GM12892 (cell line): ENCODE measurements around the gene FSHR.

Experiments used
- DNase-seq: peaks from one replicate; pipeline ENCODE4 v3.0.0; 2011; ENCODE audit not compliant: insufficient read length
- FAIRE-seq: peaks from 2 replicates; lab custom pipeline; 2011; peaks lifted over from hg19 to GRCh38; lab: Jason Lieb, UNC
- POLR2A ChIP-seq: IDR thresholded peaks from 2 replicates; pipeline ENCODE4 v1.6.1; 2011; ENCODE audit warnings: low read depth, low read length, control low read depth
- POLR2AphosphoS5 ChIP-seq: IDR thresholded peaks from 2 replicates; pipeline ENCODE4 v1.6.1; 2011; ENCODE audit warnings: low read depth, low read length, control low read depth
- TAF1 ChIP-seq: IDR thresholded peaks from 2 replicates; pipeline ENCODE4 v1.6.1; 2011; ENCODE audit warnings: low read depth, mild to moderate bottlenecking, control low read depth, low read length, borderline replicate concordance

FSHR gene

DNA sequence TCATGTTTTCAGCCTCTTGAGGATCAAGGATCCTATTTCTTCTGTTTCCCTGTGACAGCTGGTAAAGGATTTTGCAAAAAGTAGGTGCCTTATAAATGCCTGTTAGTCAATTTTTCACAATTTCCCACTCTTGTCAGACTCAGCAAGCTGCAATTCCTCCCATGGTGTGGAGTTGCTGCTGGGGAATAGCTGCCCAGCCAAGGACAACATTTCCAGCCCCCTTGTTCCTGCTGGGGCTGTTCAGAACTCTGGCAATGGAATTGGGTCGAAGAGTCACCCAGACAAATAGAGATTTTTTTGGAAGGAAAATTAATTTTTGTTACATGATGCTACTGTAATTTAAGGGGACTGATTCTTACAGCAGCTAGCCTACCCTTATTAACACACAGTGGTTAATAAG lies 43.7 kb downstream of the FSHR start:
- FAIRE-seq (no peak), DNase-seq (no peak)

DNA sequence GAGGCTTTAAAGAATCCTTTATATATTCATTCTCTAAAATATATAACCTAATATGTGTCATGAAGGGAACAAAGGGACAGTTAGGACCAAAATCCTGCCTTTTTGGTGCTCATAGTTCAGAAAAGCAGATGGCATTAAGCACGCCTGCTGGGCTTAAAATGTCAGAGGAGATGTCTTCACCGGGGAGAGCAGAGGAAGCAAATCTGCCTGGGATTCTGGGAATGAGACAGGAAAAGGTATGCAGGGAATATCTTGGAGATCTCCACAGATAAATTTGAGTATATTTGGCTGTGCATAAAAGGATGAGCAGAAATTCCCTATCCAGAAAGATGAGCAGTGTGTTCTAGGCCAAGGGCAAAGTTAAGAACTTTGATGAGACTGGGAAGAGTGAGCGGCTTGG lies 45.5 kb downstream of the FSHR start:
- TF ChIP-seq POLR2A: no peak
- no peak for TF ChIP-seq TAF1
- TF ChIP-seq POLR2AphosphoS5: no peak
- DNase-seq: no peak
- no peak for FAIRE-seq

More for the DNA sequence above, 43.7 kb downstream of the FSHR start:
- TF ChIP-seq TAF1 (no peak), POLR2A (no peak), POLR2AphosphoS5 (no peak)

DNA sequence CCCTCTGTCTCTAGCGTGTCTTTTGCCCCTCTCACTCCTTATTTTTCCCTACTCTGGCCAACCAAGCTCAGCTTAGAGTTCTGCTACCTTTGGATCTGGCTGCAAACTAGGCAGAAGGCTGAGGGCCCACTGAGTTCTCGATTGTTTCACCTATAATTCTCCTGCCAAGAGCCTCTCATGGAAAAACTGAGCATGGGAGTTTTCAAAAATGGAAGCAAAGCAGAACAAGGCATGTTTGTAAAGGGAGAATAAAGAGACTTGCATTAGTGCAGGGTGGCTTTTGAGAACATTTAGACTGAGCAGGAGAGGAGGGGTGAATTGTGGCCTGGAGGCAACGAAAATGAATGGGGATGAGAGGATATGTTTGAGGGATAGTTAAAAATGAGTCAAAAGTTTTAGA lies 45.9 kb downstream of the FSHR start:
- no peak for TF ChIP-seq POLR2A
- TF ChIP-seq POLR2AphosphoS5: no peak
- TF ChIP-seq TAF1: no peak
- no peak for FAIRE-seq
- no peak for DNase-seq

DNA sequence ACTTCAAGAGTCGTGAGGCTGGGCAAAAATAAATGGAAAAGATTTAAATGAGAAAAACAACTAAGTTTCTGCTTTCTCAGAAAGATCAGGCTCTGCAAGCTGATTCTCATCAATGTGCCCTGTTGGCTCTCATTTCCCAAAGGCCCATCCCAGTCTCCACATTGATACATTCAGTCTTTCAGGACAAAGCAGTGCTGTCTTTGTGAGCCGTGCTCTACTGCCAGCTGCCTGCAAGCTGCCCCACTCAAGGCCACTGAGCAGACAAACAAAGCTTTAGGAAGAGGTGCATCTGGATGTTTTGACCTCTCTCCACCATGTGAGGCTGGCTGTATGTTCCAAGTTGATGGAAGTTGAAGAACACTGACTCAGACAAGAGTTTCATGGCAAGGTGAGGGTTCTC lies 48.8 kb downstream of the FSHR start:
- TF ChIP-seq POLR2A (no peak), POLR2AphosphoS5 (no peak), TAF1 (no peak)
- no peak for DNase-seq
- FAIRE-seq: no peak

DNA sequence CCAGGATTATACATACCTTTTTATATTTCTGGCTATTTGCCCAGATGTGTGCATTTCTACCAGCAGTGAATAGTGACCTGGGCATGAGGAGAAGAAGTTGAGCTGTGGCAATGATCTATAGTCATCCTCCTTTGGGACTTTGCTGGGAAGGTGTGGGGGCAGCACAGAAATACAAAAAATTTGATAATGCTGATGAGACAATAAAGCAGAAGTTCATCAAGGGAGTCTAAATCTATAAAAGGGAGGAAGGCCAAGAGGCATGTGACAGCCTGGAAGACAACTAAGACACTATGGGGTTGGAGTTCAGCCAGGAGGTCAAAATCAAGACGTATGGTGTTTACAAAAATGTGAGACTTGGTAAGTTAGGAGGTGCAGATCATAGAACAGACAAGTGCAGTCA lies 52.2 kb downstream of the FSHR start:
- FAIRE-seq (no peak), DNase-seq (no peak)
- no peak for TF ChIP-seq POLR2A
- no peak for TF ChIP-seq TAF1
- no peak for TF ChIP-seq POLR2AphosphoS5

DNA sequence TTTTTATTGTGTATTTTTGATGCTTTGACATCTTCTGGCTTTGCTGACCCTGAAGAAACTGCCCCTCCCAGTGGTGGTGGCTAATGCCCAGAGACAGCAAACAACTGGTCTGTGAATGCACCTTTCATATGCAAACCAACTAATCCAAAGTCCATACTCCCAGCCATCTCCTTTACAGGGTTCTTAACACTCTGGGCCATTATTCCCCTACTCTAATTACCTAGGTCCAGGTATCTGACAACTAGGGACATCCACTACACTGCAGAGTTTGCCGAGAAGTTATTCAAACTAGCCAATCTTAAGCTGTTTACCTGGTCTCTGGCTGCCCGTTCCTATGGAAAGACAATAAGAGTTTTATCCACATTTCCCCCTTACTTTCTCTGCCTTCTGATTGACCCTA lies 73.6 kb downstream of the FSHR start:
- no peak for DNase-seq
- TF ChIP-seq POLR2AphosphoS5: no peak
- TF ChIP-seq POLR2A: no peak
- TF ChIP-seq TAF1: no peak
- no peak for FAIRE-seq

DNA sequence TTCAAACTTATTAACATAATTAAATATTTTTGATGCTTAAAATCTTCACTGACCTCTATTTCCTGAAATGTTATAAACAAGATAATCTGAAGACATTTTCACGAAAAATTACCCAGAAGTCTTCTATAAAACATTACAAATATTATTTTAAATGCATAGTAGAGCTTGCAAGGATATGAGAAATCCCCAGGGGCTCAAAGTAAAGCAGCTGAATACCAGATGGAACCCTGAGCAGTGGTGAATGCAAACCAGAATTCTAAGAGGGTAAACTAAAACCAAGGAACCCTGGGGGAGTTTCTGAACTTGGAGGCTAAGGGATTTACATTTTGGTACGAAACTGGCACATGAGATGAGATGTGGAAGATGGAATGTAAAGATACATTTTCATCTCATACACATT lies 83.6 kb downstream of the FSHR start:
- DNase-seq (no peak), FAIRE-seq (no peak)
- no peak for TF ChIP-seq TAF1
- TF ChIP-seq POLR2AphosphoS5: no peak
- no peak for TF ChIP-seq POLR2A

DNA sequence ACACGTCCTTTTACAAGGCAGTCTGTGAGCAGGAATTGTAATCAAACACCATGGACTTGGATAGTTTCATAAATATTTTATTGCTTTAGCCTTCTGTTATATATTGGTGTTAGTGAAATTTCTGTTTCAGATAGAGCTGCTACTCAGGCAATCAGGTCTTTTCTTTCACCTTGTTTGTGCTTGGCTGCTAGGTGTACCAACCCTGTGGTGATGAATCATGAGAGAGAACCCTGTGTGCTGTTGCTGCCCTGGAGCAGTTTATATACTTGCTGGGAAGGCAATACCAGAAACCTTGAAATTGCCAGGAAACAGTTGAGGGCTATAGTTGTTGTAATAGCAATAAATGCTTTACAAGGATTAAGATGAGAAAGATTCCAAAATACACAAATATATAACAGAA lies 84.5 kb downstream of the FSHR start:
- TF ChIP-seq POLR2AphosphoS5: no peak
- no peak for TF ChIP-seq TAF1
- no peak for TF ChIP-seq POLR2A
- no peak for FAIRE-seq
- DNase-seq: no peak

DNA sequence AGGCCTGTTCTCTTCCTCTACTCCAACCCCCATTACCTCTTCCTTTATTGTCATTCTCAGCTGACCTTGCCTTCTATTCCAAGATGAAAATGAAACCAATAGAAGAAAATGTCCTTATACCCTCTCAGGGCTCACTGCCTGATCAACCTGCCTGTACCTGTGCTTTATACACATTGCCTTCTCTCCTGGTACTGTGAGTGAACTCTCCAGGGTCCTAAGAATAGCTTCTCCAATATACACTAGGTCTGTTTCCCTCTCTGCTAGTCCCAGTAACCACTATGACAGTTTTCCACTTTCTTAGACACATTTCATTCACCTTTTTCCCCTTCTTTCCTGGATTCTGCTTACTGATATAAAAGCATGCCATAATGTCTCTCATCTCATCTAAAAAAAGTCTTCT lies 85.7 kb downstream of the FSHR start:
- no peak for TF ChIP-seq POLR2A
- no peak for DNase-seq
- FAIRE-seq: no peak

DNA sequence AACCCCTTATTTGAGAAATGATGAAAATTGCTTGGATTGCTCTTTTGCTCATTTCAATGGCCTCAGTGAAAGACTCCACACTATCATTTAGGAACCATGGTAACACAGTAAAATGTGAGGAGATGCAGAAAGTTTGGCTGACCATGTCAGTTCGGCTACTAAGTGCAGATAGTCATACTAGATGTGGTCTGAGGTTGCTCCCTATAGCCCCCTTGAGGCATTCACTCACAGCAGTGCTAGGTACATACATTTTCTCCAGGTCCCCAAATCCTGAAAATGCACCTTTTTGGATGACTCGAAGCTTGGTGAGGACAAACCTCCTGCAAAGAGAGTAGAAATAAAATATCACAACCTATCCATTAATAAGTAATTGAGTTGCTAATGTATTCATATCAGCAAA lies 86.3 kb downstream of the FSHR start:
- no peak for DNase-seq
- FAIRE-seq: no peak
- TF ChIP-seq TAF1 (no peak), POLR2A (no peak), POLR2AphosphoS5 (no peak)

DNA sequence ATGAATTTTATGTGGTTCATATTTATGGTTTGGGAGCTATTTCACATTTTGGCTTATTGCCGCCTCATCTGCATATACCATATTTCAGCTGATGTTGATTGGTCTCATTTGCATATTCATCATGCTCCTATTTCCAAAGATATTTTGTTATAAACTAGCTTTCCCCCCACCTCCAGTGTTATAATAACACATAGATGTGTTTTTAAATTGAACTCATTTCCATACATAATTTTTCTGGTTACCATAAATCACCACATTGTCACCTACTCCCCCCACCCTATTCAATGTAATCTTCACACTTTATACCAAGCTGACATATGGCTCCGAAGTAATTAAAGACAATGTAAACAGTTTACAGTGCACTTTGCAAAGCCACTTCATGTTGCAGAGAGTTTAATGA lies 101.2 kb downstream of the FSHR start:
- no peak for TF ChIP-seq TAF1
- no peak for TF ChIP-seq POLR2AphosphoS5
- TF ChIP-seq POLR2A: no peak
- DNase-seq (no peak), FAIRE-seq (no peak)

DNA sequence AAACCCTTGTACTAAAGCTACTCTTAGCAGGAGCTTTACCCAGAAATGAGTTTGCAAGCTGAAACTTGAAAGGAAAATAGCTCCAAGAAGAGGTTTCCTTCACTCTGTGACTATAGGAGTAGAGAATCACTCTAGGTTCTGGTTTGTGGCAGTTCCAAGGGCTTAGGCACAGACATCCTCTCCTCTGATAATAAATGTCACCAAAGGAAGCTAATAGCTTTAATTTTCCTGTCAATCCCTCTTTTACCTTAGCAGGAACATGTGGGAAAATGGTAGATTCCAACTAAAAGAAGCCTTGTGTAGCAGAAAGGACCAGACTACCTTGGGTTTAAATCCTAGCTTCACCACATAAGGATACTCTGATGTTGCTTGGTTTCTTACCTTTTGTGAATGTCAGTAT lies 104.0 kb downstream of the FSHR start:
- TF ChIP-seq POLR2A (no peak), TAF1 (no peak), POLR2AphosphoS5 (no peak)
- DNase-seq (no peak), FAIRE-seq (no peak)

DNA sequence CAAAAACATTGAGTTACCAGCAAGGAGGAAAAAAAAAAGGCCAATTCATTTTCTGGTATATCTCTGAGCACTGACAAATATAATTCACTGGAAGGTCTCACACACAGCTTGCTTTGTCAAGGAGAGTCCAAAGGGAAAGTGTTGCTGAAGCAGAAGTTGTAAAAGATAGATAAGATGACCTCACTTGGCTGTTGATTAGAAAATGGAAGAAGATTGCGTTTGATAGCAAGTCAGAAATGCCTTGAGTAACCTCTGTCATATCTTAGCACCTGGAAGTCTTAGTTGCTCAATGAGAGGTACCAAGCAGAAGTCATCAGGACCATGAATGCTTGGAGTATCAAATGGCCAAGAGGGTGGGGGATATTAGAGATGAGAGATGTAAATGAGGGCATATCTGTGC lies 105.2 kb downstream of the FSHR start:
- no peak for TF ChIP-seq TAF1
- TF ChIP-seq POLR2AphosphoS5: no peak
- no peak for TF ChIP-seq POLR2A
- DNase-seq (no peak), FAIRE-seq (no peak)

DNA sequence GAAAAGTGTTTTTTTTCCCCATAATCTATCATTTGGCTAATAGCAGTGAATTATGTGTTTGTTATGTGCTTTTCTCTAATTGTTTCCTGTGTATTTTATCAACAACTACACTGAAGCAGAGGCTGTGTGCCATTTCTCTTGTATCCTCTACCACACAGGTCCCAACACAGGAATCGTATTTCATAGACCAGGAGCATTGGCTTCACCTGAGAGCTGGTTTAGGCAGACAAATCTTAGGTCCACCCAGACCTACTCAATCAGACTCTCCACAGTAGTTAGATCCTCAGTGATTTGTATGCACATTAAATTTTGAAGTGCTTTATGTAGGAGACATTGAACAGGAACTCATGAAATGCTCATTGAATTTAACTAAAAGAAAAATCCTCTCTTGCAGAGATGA lies 109.2 kb downstream of the FSHR start:
- no peak for FAIRE-seq
- DNase-seq: no peak
- TF ChIP-seq POLR2AphosphoS5 (no peak), POLR2A (no peak), TAF1 (no peak)
